ENCODE measurements around the gene SEPTIN10.
"Not testable (repeated sequence)": the region's sequence is repeated elsewhere in the genome, so short reads cannot be mapped to it uniquely, and the experiment has no call there.

Gene SEPTIN10

DNA sequence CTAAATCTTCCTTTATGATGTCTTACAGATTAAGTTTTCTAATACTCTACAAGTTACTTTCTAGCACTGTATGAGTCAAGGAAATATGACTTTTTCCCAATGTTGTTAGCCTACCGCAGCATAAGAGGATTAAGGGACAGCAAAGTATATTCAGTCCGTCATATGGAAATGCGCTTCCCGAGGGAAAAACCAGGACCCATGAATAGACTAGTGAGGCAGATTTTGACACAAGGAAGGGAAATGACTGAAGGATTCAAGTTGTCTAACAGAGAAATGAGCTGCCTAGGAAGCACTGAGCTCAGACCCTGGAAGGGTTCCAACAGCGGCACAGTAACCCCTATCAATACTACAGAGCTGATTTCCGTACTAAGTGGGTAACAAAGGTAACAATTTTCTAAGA lies 12.0 kb downstream of the SEPTIN10 start:
- DNase-seq: no peak

DNA sequence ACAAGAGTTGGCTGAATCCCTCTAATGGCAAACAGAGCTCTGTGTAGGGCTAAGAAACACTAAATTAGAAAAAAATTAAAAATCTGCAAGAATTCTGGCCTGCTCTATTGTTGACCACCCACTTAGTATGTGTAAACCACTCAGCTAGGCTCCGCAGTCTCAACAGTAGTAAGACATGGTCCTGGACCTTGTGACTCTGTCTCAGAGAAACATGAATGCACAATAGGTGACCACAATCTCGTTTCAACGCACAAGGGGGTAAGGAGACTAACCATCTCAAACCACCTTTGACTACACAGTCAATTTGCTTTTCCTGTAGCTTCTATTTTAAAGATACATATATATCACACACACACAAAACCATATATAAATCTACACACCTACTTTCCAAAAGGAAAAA lies 16.5 kb downstream of the SEPTIN10 start:
- no peak for DNase-seq

DNA sequence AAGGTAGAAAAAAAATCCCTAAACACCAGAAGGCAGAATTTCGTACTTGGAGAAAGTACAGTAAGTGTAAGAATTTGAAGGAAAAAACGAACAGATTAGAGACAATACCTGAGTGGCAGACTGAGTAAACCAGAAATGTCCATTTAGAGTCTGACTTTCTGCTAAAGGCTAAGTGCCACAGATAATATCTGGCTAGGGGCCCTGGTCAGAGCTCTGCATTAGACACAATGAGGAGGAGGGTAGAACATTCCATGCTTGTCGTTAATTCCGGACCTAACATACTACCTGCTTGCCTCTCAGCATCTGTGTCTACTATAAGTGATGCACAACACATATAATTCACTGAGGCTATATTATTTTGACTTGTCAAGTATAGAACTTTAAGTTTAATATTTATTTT lies 18.1 kb downstream of the SEPTIN10 start:
- no peak for DNase-seq

DNA sequence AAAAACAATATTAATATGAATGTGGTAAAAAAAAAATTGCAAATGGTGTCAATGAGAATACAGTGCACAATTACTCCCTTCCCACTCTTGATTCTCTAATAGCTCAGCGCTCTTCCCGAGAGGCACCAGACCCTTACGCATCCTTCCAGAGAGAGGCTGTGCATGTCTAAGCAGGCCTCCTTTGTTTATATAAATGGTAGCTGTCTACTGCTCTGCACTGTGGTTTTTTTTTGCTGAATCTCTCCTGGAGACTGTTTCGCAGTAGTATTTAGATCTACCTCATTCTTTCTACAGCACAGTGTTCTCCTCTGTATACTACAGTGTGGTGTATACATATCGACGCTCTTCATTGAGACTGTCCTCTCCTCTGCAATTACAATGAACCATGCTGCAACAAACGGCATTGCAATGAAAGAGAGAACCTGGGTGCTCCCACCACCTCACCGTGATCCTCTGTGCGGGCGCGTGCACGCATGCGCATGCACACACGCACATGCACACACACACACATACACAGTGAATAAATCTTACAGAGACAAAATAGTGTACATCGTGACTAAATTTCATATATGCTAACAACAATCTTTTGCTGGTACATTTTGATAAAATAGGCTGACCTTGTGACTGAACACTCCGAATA lies 19.4 kb downstream of the SEPTIN10 start:
- DNase-seq: no peak

DNA sequence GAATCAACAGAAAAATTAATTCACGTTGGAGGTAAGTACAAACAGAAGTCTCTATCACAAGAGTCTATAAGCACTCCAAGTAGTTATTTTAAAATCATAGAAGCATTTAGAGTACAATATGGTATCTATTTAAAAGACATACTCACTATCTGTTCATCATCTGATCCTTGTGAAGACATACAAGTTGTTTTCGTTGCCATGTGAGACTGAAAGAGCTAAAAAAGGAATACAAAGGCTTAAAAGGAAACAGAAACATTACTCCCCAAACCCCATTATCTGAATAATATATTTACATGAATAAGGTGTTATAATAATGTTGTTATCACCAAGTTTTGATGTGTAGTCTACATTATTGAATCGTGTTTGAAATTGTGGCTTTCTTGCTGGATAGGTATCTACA lies 20.9 kb downstream of the SEPTIN10 start:
- no peak for DNase-seq

DNA sequence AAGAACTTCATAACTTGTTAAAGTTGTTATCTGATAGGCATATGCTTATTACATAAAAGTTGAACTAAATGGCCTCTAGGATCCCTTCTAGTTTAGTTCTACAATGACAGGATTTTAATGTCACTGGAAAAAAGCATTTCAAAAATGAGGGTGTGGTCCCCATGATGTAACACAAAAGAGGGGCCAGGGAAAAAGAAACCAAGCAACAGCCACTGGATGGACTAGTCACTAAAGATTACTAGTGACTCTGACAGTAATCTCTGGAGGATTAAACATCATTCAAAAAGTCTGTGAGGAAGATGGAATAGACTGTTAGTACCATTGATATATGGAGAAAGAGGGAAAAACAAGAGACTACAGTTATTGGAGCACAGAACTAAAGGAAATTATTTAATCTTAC lies 22.6 kb downstream of the SEPTIN10 start:
- DNase-seq: peak; percentile 40

DNA sequence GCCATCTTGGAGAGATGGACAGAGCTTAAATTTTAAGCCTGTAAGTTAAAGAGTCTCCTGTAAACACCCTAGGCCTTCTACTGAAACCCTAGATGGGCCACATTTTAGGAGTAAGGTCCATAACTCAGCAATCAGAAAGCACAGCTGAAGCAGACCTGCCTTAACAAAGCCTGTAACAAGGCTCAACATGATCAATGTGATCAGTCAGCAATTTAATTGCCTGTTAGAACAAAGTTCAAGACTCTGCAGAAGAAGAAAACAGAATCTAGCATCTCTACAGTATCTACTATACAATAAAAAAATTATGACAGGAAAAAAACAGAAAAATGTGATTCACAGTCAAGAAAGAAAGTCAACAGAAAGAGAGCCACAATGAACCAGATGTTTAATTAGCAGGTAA lies 27.1 kb downstream of the SEPTIN10 start:
- no peak for DNase-seq

DNA sequence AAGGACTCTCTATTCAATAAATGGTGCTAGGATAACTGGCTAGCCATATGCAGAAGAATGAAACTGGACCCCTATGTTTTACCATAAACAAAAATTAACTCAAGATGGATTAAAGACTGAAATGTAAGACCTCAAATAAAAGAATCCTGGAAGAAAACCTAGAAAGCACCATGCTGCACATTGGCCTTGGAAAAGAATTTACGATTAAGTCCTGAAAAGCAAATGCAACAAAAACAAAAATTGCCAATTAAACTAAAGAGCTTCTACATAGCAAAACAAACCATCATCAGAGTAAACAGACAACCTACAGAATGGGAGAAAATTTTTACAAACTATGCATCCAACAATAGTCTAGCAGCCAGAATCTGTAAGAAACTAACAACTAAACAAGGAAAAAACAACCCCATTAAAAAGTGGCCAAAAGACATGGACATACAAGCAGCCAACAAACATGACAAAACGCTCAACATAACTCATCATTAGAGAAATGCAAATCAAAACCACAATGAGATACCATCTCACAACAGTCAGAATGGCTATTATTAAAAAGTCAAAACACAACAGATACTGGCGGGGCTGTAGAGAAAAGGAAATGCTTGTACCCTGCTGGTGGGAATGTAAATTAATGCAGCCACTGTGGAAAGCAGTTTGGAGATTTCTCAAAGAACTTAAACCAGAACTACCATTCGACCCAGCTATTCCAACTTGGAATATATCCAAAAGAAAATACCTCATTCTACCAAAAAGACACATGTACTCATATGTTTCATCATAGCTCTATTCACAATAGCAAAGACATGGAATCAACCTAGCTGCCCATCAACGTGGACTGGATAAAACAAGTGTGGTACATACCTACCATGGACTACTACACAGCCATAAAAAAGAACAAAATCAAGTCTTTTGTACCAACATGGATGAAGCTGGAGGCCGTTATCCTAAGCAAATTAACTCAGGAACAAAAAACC lies 30.6 kb downstream of the SEPTIN10 start:
- DNase-seq: peak; percentile 31

DNA sequence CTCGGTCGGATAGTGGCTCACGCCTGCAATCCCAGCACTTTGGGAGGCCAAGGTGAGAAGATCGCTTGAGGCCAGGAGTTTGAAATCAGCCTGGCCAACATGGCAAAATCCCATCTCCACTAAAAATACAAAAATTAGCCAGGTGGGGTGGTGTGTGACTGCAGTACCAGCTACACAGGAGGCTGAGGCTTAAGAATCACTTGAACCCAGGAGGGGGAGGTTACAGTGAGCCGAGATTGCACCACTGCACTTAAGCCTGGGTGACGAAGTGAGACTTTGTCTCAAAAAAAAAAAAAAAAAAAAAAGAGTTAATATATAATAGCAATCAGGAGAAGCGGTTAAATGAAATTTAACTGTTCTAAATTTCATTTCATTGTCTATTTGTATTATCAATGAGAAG lies 36.1 kb downstream of the SEPTIN10 start:
- not testable (repeated sequence) for DNase-seq

DNA sequence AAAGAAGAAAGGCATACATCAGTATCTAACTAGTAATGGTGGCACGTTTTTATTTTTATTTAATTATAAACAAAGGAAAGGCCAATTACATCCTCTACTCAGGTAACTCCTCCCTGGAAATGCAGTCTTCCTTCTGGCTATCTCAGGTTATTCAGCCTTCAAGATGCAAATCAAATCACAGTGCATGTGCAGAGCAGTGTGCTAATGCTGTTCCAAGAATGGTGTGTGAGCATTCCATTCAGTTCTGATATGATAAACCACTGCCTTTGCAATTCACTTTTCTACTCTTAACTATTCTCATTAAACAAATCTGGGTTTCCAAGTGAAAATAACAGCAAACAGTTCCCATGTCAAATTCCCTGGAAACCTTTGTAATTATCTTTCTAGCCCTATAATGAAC lies 38.4 kb downstream of the SEPTIN10 start:
- DNase-seq: no peak

DNA sequence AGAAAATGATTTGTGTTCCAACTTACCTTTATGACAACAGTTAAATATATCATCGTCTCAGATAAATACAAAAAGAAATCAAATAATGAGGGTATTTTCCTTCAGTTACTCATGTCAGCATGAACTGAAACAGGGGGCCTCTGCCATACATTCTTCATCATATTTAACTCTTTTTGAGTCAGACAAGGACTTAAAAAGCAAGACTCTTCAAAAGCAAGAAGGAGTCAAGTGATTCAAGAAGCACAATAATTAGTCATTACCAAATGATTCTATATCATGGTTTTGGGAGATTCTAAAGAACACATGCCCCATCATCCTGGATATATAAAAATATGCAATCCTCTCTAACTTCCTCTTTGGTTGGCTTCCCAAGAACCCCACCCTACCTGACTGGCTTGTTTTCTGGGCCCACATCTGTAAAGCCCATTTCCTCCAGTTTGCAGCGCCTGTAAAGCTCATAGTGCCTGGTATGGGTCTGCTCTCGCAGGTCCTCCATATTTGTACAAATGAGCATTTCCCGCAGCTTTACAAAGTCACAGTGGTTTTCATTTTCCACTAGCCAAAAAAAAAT lies 49.7 kb downstream of the SEPTIN10 start:
- no peak for DNase-seq

DNA sequence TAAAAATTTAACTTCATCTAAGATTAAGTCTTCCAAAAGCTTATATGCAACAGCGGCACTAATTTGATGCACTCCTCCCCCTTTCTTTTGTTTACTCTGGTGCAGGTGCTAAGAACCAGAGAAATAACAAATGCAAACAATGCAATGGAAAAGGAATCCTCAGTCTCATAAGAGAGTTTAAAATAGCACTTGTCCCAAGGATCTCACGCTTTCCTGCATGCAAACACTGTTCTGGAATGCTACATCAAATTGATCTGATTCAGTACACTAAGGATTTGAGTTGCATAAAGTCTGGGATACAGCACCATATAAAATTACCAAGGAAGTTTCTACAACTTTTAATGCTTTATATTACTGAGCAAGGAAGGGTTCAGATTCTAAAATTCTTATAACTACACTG lies 50.5 kb downstream of the SEPTIN10 start:
- no peak for DNase-seq

DNA sequence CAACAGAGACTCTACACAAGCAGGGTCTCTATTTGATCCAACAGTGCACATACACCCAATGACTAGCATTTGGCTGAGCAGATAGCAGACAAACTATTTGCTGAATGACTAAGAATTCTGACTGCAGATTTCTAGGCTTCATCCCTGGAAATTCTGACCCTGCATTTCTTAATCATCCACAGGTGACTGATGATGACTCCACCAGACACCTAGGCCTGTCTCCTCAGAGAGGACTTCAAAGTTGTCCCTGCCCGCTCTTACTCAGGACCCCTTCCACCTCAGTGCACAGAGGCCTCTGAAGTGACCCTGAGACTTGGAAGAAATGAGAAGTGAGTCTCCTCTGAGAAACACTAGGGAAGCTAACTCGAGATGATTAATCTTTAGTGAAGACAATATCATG lies 51.3 kb downstream of the SEPTIN10 start:
- DNase-seq: no peak

DNA sequence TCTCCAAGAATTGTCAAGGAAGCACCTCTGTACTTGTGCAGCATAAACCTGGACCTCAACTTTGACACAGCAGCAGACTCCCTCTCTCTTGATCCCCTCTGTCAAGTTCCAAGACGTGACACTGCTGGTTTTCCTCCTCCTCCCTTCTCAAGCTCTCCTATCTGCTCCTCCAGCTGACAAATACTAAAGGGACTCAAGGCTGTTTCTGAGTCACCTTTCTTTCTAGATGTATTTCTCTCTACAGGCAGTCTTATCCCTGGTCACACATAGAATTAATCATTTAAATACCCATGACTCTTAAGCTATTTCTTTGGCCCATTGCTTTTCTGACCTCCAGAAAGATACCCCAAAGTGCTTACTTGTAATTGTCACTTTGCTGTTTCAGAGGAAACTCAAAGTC lies 53.5 kb downstream of the SEPTIN10 start:
- DNase-seq: peak; percentile 21

DNA sequence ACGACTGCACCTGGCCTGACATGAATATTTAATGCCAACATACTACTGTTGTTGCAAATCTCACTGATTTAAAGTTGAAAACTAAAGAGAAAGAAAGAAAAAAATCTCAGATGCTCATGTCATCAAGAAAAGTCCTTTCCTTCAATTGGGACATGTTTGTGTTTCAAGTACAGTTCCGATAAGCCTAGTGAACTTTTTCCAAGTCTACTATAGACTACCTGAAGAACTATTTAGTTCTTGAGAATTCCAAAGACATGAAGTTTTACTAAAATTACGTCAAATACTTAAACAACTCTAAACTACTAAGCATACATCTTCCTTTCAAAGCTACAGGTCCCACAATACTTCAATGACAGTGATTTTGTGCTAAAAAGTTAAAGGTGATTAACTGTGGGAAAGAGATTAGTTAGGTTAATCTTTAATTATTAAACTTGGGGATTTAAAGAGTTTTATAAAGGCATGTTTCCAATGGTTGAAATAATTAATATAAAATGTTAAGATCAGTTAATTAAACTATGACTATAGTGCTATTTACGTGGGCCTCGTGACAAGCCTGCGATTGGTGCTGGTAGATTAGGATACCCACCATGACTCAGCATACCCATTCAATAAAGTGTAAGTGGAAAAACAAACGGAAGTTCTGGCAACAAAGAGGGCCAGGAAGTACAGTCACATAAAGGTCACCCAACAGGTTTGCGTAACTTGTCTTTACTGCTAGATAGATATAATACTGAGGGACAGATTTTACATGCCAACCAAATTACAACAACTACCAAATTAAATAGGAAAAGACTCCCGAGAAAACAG lies 55.5 kb downstream of the SEPTIN10 start:
- peak; percentile 67 for DNase-seq

DNA sequence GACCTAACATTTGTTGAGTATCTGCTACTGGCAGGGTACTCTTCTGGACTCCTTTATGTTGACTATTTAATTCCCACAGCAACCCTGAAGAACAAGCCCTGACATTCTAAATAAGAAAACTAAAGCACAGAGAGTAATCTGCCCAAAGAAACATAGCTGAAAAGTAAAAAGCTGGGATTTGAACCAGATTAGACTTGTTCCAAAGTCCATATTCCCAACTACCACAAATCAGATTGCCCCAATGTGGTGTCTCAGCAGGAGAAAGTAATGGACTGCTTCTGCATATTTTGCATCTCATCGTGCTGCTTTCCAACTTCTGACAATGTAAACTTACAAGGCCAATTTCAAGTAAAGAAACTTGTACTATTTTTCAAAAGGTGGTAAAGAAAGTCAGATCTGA lies 56.5 kb downstream of the SEPTIN10 start:
- no peak for DNase-seq

DNA sequence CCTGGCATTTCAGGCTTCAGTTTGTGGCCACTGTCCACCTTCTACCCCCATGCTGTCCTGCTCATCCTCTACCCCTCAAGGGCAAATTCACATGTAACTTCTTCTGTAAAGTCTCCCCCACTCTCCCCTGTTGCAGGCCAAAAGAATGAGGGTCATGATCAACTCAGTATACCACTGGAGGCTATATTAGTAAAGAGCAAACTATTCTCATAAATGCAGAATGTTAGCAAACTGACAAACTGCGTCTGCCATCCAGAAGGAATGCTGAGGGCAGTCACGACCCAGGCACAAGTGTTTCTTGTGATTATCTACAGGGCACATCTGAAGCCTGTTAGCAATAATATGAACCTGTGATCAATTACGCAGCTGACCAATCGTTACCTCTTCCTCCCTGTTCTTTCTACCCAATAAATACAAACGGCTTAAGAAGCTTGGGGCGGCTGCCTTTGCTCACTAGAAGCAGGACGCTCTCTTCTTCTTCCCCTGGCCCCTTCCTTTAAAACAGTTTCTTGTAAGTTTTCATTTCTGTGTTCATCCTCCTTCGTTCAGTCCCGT lies 58.3 kb downstream of the SEPTIN10 start:
- no peak for DNase-seq

DNA sequence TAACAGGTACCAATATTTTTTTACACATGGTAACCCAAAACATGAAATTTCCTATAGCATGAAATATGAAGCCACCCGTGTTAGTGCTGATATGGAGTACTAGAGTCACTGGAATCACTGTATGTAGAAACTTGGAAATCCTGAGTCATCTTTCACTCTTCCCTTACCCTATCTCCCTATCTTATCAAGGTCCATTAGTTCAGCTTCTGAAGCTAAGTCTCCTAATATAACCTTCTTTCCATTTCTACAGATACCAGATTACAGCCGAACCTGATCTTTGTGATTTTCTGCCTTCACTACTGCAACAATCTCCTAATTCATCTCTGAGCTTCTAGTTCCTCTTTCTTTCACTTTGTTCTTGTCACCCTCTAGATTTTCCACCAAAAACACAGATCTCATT lies 59.0 kb downstream of the SEPTIN10 start:
- no peak for DNase-seq

DNA sequence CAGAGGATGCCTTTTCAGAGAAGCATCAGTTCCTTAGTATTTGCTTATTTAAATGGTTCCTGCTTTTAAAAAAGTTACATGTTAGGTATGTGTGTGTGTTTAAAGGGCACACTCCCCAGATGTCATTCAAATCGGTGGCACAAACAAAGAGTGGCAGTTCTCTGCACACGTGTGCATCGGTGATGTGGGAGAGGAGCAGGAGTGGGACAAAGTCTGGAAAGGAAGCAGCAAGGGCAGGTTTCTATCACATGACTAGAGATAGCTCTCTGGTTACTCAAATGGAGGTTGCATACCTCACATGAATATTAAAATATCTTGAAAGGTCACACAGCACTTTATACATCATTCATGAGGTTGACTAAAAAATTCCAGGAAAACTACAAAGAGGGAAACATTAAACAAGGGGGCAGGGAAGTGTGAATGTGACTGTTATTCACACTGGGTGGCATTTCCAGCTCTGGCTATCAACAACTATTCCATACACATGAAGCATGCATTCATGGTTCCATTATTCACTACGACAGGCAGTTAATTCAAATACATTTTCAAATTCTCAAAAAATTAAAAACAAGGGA lies 64.7 kb downstream of the SEPTIN10 start:
- no peak for DNase-seq

DNA sequence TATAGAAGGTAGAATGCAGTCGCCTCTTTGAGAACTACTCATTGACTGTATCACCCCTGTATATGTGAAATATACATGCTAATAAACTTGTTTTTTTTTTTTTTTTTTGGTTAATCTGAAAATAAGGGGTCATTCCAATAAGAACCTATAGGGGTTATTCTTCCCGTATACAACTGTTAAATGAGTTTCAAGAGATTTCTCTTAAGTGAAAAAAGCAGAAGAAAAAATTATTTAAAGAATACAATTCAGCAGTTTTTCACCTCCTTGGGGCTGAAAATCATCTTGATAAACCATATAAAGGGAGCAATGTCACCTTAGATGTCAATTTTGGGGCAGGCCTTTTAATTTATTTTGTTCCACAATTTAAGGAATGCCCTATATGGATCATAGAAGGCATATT lies 66.5 kb downstream of the SEPTIN10 start:
- DNase-seq: no peak

DNA sequence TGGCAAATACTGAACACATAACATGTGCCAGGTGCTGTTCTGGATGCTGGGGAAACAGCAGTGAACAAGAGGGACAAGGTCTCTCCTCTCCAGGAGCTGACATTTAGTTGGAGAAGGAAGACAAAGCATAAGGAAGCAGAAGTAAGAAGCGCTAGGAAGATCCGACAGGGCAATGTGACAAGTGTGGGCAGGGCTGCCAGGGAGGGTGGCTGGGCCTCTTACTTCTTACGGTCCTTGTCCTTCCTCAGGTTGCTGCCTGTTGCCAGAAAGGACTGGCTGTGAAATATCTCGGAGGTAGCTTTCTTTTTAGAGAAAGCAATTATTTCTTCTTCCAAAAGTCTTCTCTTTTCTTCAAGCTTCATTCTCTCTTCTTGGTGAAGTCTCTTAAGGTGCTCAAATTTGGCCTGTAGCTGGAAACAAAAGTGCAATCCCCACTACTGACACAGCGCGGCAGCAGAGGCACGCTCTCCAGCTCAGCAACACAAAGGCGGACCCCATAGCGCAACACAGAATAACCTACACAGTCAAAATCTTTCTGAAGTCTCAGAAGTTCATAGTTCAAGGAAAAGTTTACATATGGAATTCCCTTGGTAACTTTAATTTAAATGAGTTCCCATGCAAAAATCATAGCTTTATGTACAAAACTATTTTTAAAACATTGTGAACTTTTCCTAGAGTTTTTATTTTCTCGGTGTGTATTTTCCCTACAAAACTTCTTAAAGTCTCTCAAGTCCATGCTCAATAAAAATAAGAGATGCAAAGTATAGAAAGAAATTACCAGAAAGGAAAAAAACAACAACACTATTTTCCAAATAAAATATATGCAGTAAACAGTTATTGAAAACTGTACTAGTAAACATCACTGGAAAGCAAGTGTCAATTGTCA lies 67.7 kb downstream of the SEPTIN10 start:
- DNase-seq: peak; percentile 55
